HG03571 (cell line): ENCODE data around the gene HSF2.
"Not testable (repeated sequence)": the region's sequence is repeated elsewhere in the genome, so short reads cannot be mapped to it uniquely, and the experiment has no call there.

ENCODE experiments used
- ATAC-seq: cut with Tn5 transposase; IDR thresholded peaks from one replicate; pipeline ENCODE4 v1.9.1; 2021; ENCODE audit not compliant: unreplicated experiment

Gene HSF2

GRCh38 chr6:122449069-122449468, 49.6 kb downstream of the HSF2 start:
- ATAC-seq: no peak

GRCh38 chr6:122452509-122452908, 53.1 kb downstream of the HSF2 start:
- no peak for ATAC-seq

DNA sequence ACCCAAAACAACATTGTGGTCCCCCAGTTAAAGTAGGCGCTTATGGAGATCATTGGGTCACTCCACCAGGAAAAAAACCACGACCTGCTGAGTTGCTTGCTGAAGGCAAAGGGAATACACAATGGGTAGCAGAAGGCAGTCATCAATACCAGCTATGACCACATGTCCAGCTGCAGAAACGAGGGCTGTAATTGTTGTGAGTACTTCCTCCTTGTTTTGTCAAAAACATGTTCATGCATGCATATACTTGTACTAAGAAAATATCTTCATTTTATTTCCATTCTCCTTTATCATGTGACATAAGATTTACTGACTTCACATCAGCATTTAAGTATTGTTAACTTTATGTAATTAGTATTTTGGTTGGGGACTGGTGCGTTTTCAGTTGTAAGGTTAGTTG, 55.2 kb downstream of the HSF2 start:
- ATAC-seq: no peak

- ATAC-seq: not testable (repeated sequence)
Observed at GRCh38 chr6:122455116-122455515, 55.7 kb downstream of the HSF2 start.

DNA sequence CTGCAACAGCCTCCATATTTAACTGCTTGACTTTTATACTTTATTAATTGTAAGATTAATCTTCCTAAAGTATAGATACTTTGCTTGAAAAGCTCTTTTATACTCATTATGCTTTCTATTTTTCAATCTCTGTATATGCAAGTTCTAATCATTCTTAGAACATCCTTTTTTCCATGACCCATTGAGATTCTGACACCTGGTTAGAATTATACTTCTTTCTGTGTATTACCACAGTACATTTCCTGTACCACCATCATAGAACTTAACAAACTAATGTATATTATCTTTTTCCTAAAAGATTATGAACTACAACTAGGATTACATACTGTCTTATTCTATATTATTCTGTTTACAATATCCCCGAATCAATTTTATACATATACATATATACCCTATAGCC, 58.6 kb downstream of the HSF2 start:
- ATAC-seq: no peak

DNA sequence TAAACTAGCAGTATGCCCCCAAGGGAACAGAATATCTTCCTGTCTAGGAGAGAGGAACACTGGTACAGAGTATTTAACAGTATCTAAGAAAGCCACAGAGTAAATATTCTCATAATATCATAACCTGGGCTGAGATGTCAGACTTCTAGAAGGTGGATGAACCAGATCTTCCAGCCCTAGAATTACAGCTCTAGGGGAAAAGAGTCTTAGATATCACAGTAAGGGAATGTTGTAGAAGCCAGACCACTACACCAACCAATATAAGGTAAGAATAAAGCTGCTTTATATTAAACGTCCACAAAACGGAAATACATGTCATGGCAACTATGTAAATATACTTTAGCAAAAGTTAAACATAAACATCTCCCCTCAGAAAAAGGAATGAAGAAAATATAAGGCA, 59.8 kb downstream of the HSF2 start:
- no peak for ATAC-seq

DNA sequence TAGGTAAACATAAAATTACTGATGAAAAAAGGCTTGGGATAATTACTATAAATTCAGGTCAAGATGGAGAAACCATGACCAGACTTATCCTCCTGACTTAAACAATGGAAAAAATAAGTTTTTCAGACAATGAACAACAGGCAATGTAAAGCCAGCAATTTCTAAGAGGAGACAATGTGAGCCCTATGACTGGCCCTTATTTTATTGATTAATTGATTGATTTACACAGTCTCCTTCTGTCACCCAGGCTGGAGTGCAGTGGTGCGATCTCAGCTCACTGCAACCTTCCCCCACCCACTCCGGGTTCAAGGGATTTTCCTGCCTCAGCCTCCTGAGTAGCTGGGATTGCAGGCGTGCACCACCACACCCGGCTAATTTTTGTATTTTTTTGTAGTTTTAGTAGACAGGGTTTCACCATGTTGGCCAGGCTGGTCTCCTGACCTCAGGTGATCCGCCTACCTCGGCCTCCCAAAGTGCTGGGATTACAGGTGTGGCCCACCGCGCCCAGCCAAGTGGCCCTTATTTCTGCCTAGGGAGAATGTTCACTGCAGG, 60.5 kb downstream of the HSF2 start:
- not testable (repeated sequence) for ATAC-seq

DNA sequence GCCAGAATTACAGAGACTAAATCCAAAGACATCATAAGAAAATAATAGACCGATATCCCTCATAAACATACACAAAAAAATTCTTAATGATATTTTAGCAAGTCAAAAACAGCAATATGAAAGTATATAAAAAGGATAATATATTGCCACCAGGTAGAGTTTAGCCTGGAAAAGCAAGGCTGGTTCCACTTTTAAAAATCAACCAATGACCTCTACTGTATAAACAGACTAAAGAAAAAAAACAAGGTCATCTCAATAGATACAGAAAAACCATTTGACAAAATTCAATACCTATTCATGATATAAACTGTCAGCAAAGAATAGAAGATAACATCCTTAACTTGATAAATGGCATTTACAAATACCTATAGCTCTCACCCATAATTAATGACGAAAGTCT, 62.4 kb downstream of the HSF2 start:
- no peak for ATAC-seq

GRCh38 chr6:122471107-122472021, 71.9 kb downstream of the HSF2 start, which contains the start of gene SERINC1:
SERINC1 (minus strand) TSS chr6:122471807; CDS start chr6:122471737, 70 bp downstream.
- ATAC-seq: peak; percentile 99

DNA sequence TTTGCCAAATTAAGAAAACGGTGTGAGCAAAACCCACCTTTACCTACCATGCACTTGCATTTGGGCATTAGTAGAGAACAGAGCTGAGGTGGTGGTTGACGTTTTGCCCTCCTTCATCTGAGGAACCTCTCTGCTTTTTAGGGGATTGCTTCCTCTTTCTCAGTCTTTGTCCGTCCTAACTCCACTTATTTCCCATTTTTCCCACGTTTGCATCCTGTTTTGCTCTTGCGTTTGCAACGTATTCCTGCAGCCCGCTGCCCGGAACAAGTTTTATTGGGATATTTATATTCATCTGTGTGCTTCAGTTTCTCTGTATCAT, 72.5 kb downstream of the HSF2 start:
- peak; percentile 54 for ATAC-seq

GRCh38 chr6:122476131-122476530, 76.7 kb downstream of the HSF2 start:
- no peak for ATAC-seq

DNA sequence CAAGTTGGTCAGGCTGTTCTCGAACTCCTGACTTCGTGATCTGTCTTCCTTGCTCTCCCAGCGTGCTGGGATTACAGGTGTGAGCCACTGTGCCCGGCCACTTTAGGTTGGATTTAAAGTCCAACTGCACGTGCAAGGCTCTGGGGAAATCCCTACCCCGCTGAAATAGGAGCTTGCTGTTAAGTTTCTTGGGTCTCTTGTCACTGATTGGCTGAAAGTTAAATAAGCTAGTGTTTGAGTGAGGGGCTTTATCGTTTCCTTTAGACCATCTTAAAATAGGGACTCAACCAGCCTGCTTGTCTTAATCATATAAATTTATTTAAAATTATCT, 83.3 kb downstream of the HSF2 start:
- no peak for ATAC-seq
